ENCODE data around the gene CTNNA1. TPM values are rescaled to one million over a fixed set of nuclear protein-coding genes. Genes with fewer than 3 reads are reported as not detected.

CTNNA1 gene
- total RNA-seq, 3 donors from 2014 or later (not counting 1 experiment from before 2014, with no cell fraction given): 34.4 to 53.0 (median 49.8) TPM

DNA sequence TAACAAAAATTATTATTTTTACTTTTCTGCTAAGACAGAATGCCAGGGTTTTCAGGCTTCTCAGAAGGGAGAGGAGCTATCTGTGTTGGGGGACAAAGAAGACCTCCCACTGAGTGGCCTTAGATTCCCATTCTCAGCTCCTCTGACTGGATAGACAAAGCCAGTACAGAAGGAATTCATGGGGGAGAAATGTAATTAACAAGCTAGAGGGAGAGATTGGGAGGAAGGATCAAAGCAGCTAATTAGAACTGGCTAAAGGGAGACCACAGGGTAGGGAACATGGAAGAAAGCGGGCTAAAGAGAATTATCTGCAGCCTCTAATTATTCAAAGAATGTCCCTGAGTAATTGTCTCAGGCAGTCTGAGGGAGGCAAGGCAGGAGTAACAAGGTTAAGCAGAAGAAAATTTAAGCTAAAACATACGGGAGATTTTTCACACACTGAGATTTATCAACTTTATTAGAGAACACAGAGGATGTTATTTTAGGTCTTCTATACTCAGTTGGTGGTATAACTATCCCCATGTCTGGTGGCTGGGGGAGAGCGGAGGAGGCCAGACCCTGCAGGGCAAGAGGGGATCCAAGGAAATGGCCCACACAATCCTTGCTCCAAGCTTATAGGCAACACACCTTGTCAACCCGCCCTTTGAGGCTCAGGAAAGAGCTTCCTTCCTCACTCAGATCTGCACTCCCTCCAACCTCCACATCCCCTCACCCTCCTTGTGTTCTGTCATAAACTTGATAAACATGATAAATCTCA lies 209.6 kb downstream of the CTNNA1 start:
- Mint-ChIP-seq H3K27ac (no peak overlapping the region), H3K27me3 (ENCODE audit: low read depth in 2 of 2) (no peaks in the 10 kb centered on the region), H3K9me3 (no peaks in the 10 kb centered on the region), H3K36me3 (no peaks in the 10 kb centered on the region), H3K4me3 (no peak overlapping the region), H3K4me1 (no peaks in the 10 kb centered on the region)
- H3K36me3 ChIP-seq (ENCODE audit: control insufficient read depth, insufficient read depth, low read length): no peaks in the 10 kb centered on the region
- ATAC-seq (no peak), DNase-seq (no peak)
- TF ChIP-seq, protein P1, sequence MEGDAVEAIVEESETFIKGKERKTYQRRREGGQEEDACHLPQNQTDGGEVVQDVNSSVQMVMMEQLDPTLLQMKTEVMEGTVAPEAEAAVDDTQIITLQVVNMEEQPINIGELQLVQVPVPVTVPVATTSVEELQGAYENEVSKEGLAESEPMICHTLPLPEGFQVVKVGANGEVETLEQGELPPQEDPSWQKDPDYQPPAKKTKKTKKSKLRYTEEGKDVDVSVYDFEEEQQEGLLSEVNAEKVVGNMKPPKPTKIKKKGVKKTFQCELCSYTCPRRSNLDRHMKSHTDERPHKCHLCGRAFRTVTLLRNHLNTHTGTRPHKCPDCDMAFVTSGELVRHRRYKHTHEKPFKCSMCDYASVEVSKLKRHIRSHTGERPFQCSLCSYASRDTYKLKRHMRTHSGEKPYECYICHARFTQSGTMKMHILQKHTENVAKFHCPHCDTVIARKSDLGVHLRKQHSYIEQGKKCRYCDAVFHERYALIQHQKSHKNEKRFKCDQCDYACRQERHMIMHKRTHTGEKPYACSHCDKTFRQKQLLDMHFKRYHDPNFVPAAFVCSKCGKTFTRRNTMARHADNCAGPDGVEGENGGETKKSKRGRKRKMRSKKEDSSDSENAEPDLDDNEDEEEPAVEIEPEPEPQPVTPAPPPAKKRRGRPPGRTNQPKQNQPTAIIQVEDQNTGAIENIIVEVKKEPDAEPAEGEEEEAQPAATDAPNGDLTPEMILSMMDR (IDR thresholded peaks at IDR 0.05): no peak
- WGBS (ENCODE audit: insufficient coverage): 92% methylated on average over 3 of the region's 4 CpGs
- intact Hi-C loops (cut with micrococcal nuclease): no loop called here
- H3K27me3 ChIP-seq (ENCODE audit: control insufficient read depth, insufficient read depth, low read length): no peaks in the 10 kb centered on the region
- H3K4me1 ChIP-seq (ENCODE audit: control insufficient read depth, insufficient read depth, low read length): no peaks in the 10 kb centered on the region
- H3K4me3 ChIP-seq (ENCODE audit: low read length): no peak overlapping the region
- no peak overlapping the region for H3K27ac ChIP-seq (ENCODE audit: low read length)
- H3K9me3 ChIP-seq (ENCODE audit: control insufficient read depth, insufficient read depth, low read length): no peaks in the 10 kb centered on the region

DNA sequence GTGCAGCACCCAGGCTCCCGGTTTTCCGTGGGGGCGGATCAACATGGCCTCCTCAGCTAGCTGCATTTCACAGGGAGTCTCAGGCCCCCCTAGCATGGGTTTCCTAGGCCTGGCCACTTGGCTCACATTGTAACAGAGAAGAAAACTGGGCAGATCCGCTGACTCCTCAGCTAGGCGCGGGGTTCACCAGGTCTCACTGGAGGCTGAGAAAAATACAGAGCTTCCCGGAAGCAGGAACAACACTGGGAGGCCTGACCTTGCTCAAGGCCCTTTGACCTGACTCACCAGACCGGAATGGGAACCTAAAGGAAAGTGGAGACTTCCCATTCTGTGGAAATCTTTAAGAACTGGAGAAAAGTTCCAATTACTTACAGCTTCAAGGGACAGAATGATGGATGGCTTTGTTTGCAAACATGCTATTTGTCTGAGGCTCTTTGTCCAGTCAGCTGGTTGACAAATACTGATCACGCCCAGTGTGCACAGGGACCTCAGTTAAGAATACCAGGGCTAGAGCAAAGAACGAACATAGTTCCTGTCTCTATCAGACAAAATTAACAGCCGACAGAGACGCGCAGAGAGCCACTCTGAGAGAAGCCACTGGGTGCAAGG lies 210.6 kb downstream of the CTNNA1 start:
- Histone ChIP-seq H3K4me3 (ENCODE audit: low read length) (no peak overlapping the region), H3K27me3 (ENCODE audit: control insufficient read depth, insufficient read depth, low read length) (no peaks in the 10 kb centered on the region), H3K36me3 (ENCODE audit: control insufficient read depth, insufficient read depth, low read length) (no peaks in the 10 kb centered on the region), H3K27ac (ENCODE audit: low read length) (no peak overlapping the region), H3K9me3 (ENCODE audit: control insufficient read depth, insufficient read depth, low read length) (no peaks in the 10 kb centered on the region), H3K4me1 (ENCODE audit: control insufficient read depth, insufficient read depth, low read length) (no peaks in the 10 kb centered on the region)
- no peak for ATAC-seq
- no peaks in the 10 kb centered on the region for H3K27me3 Mint-ChIP-seq (ENCODE audit: low read depth in 2 of 2)
- WGBS (ENCODE audit: insufficient coverage): 97% methylated on average over 13 of the region's 13 CpGs
- H3K36me3 Mint-ChIP-seq: no peaks in the 10 kb centered on the region
- H3K4me1 Mint-ChIP-seq: peaks cover 0 to 6% of the 10 kb centered on the region in 2 donors
- DNase-seq: no peak
- no peaks in the 10 kb centered on the region for H3K9me3 Mint-ChIP-seq
- intact Hi-C loops (cut with micrococcal nuclease): no loop called here
- TF ChIP-seq, protein P1 (IDR thresholded peaks at IDR 0.05): no peak
- H3K4me3 Mint-ChIP-seq: no peak overlapping the region
- H3K27ac Mint-ChIP-seq: no peak overlapping the region

DNA sequence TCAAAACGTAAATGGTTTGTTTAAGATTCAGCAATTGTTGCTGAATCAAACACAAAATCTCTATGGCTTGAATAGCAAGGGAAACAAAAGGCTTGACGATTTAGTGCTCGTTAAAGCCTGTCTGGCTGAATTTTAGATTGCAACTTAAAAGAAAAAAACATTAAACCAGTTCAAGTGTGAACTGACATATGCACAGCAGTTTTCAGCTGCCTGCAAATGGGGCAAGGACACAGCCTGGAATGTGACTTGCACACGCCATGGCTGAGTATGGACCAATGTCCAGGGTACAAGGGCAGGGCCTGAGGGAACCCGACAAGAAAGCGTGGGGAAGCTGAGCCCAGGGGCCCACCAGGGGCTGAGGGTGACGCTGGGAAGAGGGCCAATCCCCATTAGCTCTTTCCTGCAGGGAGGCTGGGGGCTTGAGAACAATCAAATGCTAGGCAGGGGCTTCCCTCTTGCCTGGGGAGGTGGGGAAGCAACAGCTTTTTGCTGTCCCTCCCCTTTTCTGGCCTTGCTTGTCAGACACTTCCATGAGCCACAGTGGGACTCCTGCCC lies 211.5 kb downstream of the CTNNA1 start:
- TF ChIP-seq, protein P1 (IDR thresholded peaks at IDR 0.05): no peak
- intact Hi-C loops (cut with micrococcal nuclease): no loop called here
- H3K4me3 ChIP-seq (ENCODE audit: low read length): no peak overlapping the region
- Mint-ChIP-seq H3K36me3 (no peaks in the 10 kb centered on the region), H3K9me3 (no peaks in the 10 kb centered on the region), H3K4me1 (peaks cover 0 to 6% of the 10 kb centered on the region in 2 donors), H3K27me3 (ENCODE audit: low read depth in 2 of 2) (no peaks in the 10 kb centered on the region), H3K4me3 (no peak overlapping the region), H3K27ac (no peak overlapping the region)
- H3K9me3 ChIP-seq (ENCODE audit: control insufficient read depth, insufficient read depth, low read length): no peaks in the 10 kb centered on the region
- H3K4me1 ChIP-seq (ENCODE audit: control insufficient read depth, insufficient read depth, low read length): no peaks in the 10 kb centered on the region
- WGBS (ENCODE audit: insufficient coverage): 82% methylated on average over 7 of the region's 7 CpGs
- H3K27ac ChIP-seq (ENCODE audit: low read length): no peak overlapping the region
- H3K27me3 ChIP-seq (ENCODE audit: control insufficient read depth, insufficient read depth, low read length): no peaks in the 10 kb centered on the region
- no peaks in the 10 kb centered on the region for H3K36me3 ChIP-seq (ENCODE audit: control insufficient read depth, insufficient read depth, low read length)
- ATAC-seq: no peak
- no peak for DNase-seq

All from natural killer cell (primary cell).